H1 (cell line): ENCODE measurements around the gene LCE2D. TPM values are rescaled to one million over a fixed set of nuclear protein-coding genes. Genes with fewer than 3 reads are reported as not detected.

Source experiments
- polyA plus RNA-seq, 7 experiments: library from polyadenylated mRNA; depleted of rRNA in 3 of 7; stranded (reverse) in 5 of 7; unstranded in 2 of 7; fragments of >200 nt in 5 of 7; fragments of 200-250 nt in 2 of 7; gene quantifications; 1 replicate in 5 of 7; 2 replicates in 1 of 7; 4 replicates in 1 of 7; pipeline versions ENCODE4 v1.2.1 to v1.2.3, GENCODE V29; 2011 to 2013; ENCODE audit warnings: missing spikeins in 2 of 7, mixed read lengths in 2 of 7
- small RNA-seq: library from polyadenylated mRNA; stranded (forward); fragments of <200 nt; extraction: miRNeasy Mini kit (QIAGEN cat#:217004); gene quantifications from one replicate; pipeline ENCODE3, GENCODE V24; 2013; ENCODE audit not compliant: insufficient read depth
- total RNA-seq: library from RNA; stranded (reverse); fragmentation: NEBNext Ultra II Directional; extraction: Animal tissue kit (Norgen Biotek cat#: 25700); gene quantifications from 2 replicates; pipeline ENCODE4 v1.2.1, GENCODE V29; 2021

LCE2D gene
- total and polyA plus RNA-seq, 2 of the 8 experiments (the other 6 are each of a cell fraction or from before 2014, with no cell fraction given) = not detected

Small RNA genes within 50 kb of the gene (small RNA-seq; reads per million reads assigned to genes)
- gene LCE3A = not detected
- not detected for gene LCE3B

Other genes with a start within 250 kb of the LCE2D start
- gene CRNN, start 249.1 kb upstream of the LCE2D start, total RNA-seq = not detected in 2 replicates
- gene CRNN, start 249.1 kb upstream of the LCE2D start, polyA plus RNA-seq (2011; rRNA removed) = not detected in 2 replicates
- gene LCE5A, start 152.6 kb upstream of the LCE2D start, total RNA-seq = not detected in 2 replicates
- gene LCE5A, start 152.6 kb upstream of the LCE2D start, polyA plus RNA-seq (2011; rRNA removed) = not detected in 2 replicates
- gene CRCT1, start 148.9 kb upstream of the LCE2D start, total RNA-seq = not detected in 2 replicates
- gene CRCT1, start 148.9 kb upstream of the LCE2D start, polyA plus RNA-seq (2011; rRNA removed) = not detected in 2 replicates
- gene LCE3E, start 96.6 kb upstream of the LCE2D start, total RNA-seq = not detected in 2 replicates
- not detected in 2 replicates for gene LCE3E, start 96.6 kb upstream of the LCE2D start, polyA plus RNA-seq (2011; rRNA removed)
- gene LCE3D, start 82.9 kb upstream of the LCE2D start, total RNA-seq = not detected in 2 replicates
- not detected in 2 replicates for gene LCE3D, start 82.9 kb upstream of the LCE2D start, polyA plus RNA-seq (2011; rRNA removed)
- not detected in 2 replicates for gene LCE3C, start 63.1 kb upstream of the LCE2D start, total RNA-seq
- not detected in 2 replicates for gene LCE3C, start 63.1 kb upstream of the LCE2D start, polyA plus RNA-seq (2011; rRNA removed)
- not detected in 2 replicates for gene LCE3B, start 49.6 kb upstream of the LCE2D start, total RNA-seq
- not detected in 2 replicates for gene LCE3B, start 49.6 kb upstream of the LCE2D start, polyA plus RNA-seq (2011; rRNA removed)
- not detected in 2 replicates for gene LCE3A, start 40.3 kb upstream of the LCE2D start, total RNA-seq
- not detected in 2 replicates for gene LCE3A, start 40.3 kb upstream of the LCE2D start, polyA plus RNA-seq (2011; rRNA removed)
- not detected in 2 replicates for gene LCE2C, start 11.9 kb downstream of the LCE2D start, total RNA-seq
- gene LCE2C, start 11.9 kb downstream of the LCE2D start, polyA plus RNA-seq (2011; rRNA removed) = not detected in 2 replicates
- gene LCE2B, start 22.7 kb downstream of the LCE2D start, total RNA-seq = not detected in 2 replicates
- not detected in 2 replicates for gene LCE2B, start 22.7 kb downstream of the LCE2D start, polyA plus RNA-seq (2011; rRNA removed)
- gene LCE2A, start 35.0 kb downstream of the LCE2D start, total RNA-seq = not detected in 2 replicates
- not detected in 2 replicates for gene LCE2A, start 35.0 kb downstream of the LCE2D start, polyA plus RNA-seq (2011; rRNA removed)
- not detected in 2 replicates for gene LCE4A, start 44.8 kb downstream of the LCE2D start, total RNA-seq
- gene LCE4A, start 44.8 kb downstream of the LCE2D start, polyA plus RNA-seq (2011; rRNA removed) = not detected in 2 replicates
- not detected in 2 replicates for gene KPRP, start 94.6 kb downstream of the LCE2D start, total RNA-seq
- not detected in 2 replicates for gene KPRP, start 94.6 kb downstream of the LCE2D start, polyA plus RNA-seq (2011; rRNA removed)
- gene LCE1F, start 111.8 kb downstream of the LCE2D start, total RNA-seq = not detected in 2 replicates
- gene LCE1F, start 111.8 kb downstream of the LCE2D start, polyA plus RNA-seq (2011; rRNA removed) = not detected in 2 replicates
- gene LCE1E, start 122.9 kb downstream of the LCE2D start, total RNA-seq = not detected in 2 replicates
- not detected in 2 replicates for gene LCE1E, start 122.9 kb downstream of the LCE2D start, polyA plus RNA-seq (2011; rRNA removed)
- not detected in 2 replicates for gene LCE1D, start 133.3 kb downstream of the LCE2D start, total RNA-seq
- not detected in 2 replicates for gene LCE1D, start 133.3 kb downstream of the LCE2D start, polyA plus RNA-seq (2011; rRNA removed)
- gene LCE1C, start 143.3 kb downstream of the LCE2D start, total RNA-seq = not detected in 2 replicates
- not detected in 2 replicates for gene LCE1C, start 143.3 kb downstream of the LCE2D start, polyA plus RNA-seq (2011; rRNA removed)
- not detected in 2 replicates for gene LCE1B, start 148.6 kb downstream of the LCE2D start, total RNA-seq
- gene LCE1B, start 148.6 kb downstream of the LCE2D start, polyA plus RNA-seq (2011; rRNA removed) = not detected in 2 replicates
- not detected in 2 replicates for gene LCE1A, start 164.1 kb downstream of the LCE2D start, total RNA-seq
- gene LCE1A, start 164.1 kb downstream of the LCE2D start, polyA plus RNA-seq (2011; rRNA removed) = not detected in 2 replicates
- gene LCE6A, start 179.5 kb downstream of the LCE2D start, total RNA-seq = not detected in 2 replicates
- gene LCE6A, start 179.5 kb downstream of the LCE2D start, polyA plus RNA-seq (2011; rRNA removed) = not detected in 2 replicates
- gene LCE7A, start 196.6 kb downstream of the LCE2D start, total RNA-seq = not detected in 2 replicates
- not detected in 2 replicates for gene LCE7A, start 196.6 kb downstream of the LCE2D start, polyA plus RNA-seq (2011; rRNA removed)
- not detected in 2 replicates for gene SMCP, start 214.9 kb downstream of the LCE2D start, total RNA-seq
- not detected in 2 replicates for gene SMCP, start 214.9 kb downstream of the LCE2D start, polyA plus RNA-seq (2011; rRNA removed)
- not detected in 2 replicates for gene IVL, start 245.2 kb downstream of the LCE2D start, total RNA-seq
- gene IVL, start 245.2 kb downstream of the LCE2D start, polyA plus RNA-seq (2011; rRNA removed) = not detected in 2 replicates